Inflammatory macrophage (primary cell): Measurements from ENCODE around the gene TIMP2.
"Not testable (repeated sequence)": the region's sequence is repeated elsewhere in the genome, so short reads cannot be mapped to it uniquely, and the experiment has no call there.

Experiments used
- DNase-seq, 2 donors: peaks; one replicate each; pipeline ENCODE4 v3.0.0-alpha.2; 2020 to 2022
- total RNA-seq, 18 experiments: gene quantifications; one replicate each; lab custom pipeline; 2026; ENCODE audit warnings: mixed read lengths in 6 of 18, inconsistent platforms in 2 of 18; lab: John Stamatoyannopoulos, UW

TIMP2 gene
- total RNA-seq: 298 to 836 (median 463) reads per million in 18 experiments

GRCh38 chr17:78925234-78925633, at the start of gene TIMP2:
TIMP2 (minus strand) TSS chr17:78925387; CDS start chr17:78925088, 299 bp downstream.
- peak; percentile 86 to 91 for DNase-seq

GRCh38 chr17:78973792-78974520, 48.8 kb upstream of the TIMP2 start:
- DNase-seq: no peak

- no peak for DNase-seq
Observed at GRCh38 chr17:78973196-78973595, 48.0 kb upstream of the TIMP2 start.

- no peak for DNase-seq
Observed at GRCh38 chr17:78972507-78973105, 47.4 kb upstream of the TIMP2 start.

GRCh38 chr17:78971756-78972506, 46.7 kb upstream of the TIMP2 start:
- DNase-seq: no peak

- DNase-seq: peak; percentile 79
Observed at GRCh38 chr17:78970834-78971755, 45.9 kb upstream of the TIMP2 start.

GRCh38 chr17:78969865-78970264, 44.7 kb upstream of the TIMP2 start:
- no peak for DNase-seq

GRCh38 chr17:78967782-78968362, 42.7 kb upstream of the TIMP2 start:
- DNase-seq: no peak

GRCh38 chr17:78966910-78967600, 41.9 kb upstream of the TIMP2 start:
- DNase-seq: no peak

- DNase-seq: no peak
Observed at GRCh38 chr17:78966123-78966813, 41.1 kb upstream of the TIMP2 start.

GRCh38 chr17:78965491-78965924, 40.3 kb upstream of the TIMP2 start:
- DNase-seq: no peak

GRCh38 chr17:78963378-78963777, 38.2 kb upstream of the TIMP2 start:
- no peak for DNase-seq

GRCh38 chr17:78962984-78963348, 37.8 kb upstream of the TIMP2 start:
- not testable (repeated sequence) for DNase-seq

- peak in 1 of 2 donors; percentile 12 for DNase-seq
Observed at GRCh38 chr17:78962345-78962983, 37.3 kb upstream of the TIMP2 start.

- DNase-seq: no peak
Observed at GRCh38 chr17:78961571-78961970, 36.4 kb upstream of the TIMP2 start.

- no peak for DNase-seq
Observed at GRCh38 chr17:78960928-78961327, 35.7 kb upstream of the TIMP2 start.

GRCh38 chr17:78959803-78960202, 34.6 kb upstream of the TIMP2 start:
- no peak for DNase-seq

- peak in 1 of 2 donors; percentile 37 for DNase-seq
Observed at GRCh38 chr17:78958641-78959127, 33.5 kb upstream of the TIMP2 start.

GRCh38 chr17:78957128-78957527, 31.9 kb upstream of the TIMP2 start:
- DNase-seq: no peak

GRCh38 chr17:78956254-78956653, 31.1 kb upstream of the TIMP2 start:
- no peak for DNase-seq
